Esophagus muscularis mucosa (tissue), 4 donors: Measurements from ENCODE around the gene LUC7L2. TPM values are rescaled to one million over a fixed set of nuclear protein-coding genes. Genes with fewer than 3 reads are reported as not detected.
A peak's percentile ranks its signal among the peaks of the same experiment; 100 is the strongest.
"Not testable (repeated sequence)": the region's sequence is repeated elsewhere in the genome, so short reads cannot be mapped to it uniquely, and the experiment has no call there.

Source experiments
- DNase-seq: peaks from one replicate; pipeline ENCODE4 v3.0.0-alpha.2; 2017; ENCODE audit errors: extremely low spot score
- H3K27ac ChIP-seq, 4 donors: fragments of 200-600 bp; sonication (generic); replicated peaks in 1 of 4; 1 replicate in 3 of 4; 2 replicates in 1 of 4; pipeline ENCODE4 v1.5.1; 2016 to 2019; ENCODE audit warnings: mild to moderate bottlenecking in 1 of 4
- H3K27me3 ChIP-seq, 4 donors: fragments of 200-600 bp; sonication (generic); one replicate each; pipeline versions ENCODE4 v1.5.1 to v1.6.0; 2016 to 2019
- H3K36me3 ChIP-seq, 4 donors: fragments of 200-600 bp; sonication (generic); one replicate each; pipeline ENCODE4 v1.5.1; 2016 to 2019
- H3K4me1 ChIP-seq, 4 donors: fragments of 200-600 bp; sonication (generic); one replicate each; pipeline ENCODE4 v1.5.1; 2016 to 2019
- H3K4me3 ChIP-seq, 4 donors: fragments of 200-600 bp; sonication (generic); 1 replicate in 2 of 4; 2 replicates in 2 of 4; pipeline ENCODE4 v1.5.1; 2016 to 2019; ENCODE audit warnings: mild to moderate bottlenecking in 4 of 4, moderate library complexity in 1 of 4
- H3K9me3 ChIP-seq, 4 donors: fragments of 200-600 bp; sonication (generic); 1 replicate in 3 of 4; 2 replicates in 1 of 4; pipeline ENCODE4 v1.5.1; 2016 to 2019
- EP300 ChIP-seq: sonication (generic); formaldehyde crosslinking; IDR thresholded peaks from one replicate; pipeline ENCODE4 v1.6.1; 2017; ENCODE audit warnings: antibody characterized with exemption
- POLR2A ChIP-seq: fragments of 450-650 bp; IDR thresholded peaks from one replicate; pipeline ENCODE4 v1.6.1; 2017; ENCODE audit warnings: antibody characterized with exemption, moderate library complexity, mild to moderate bottlenecking, low read depth
- POLR2AphosphoS5 ChIP-seq, 2 donors: sonication (generic); formaldehyde crosslinking; IDR thresholded peaks; one replicate each; pipeline ENCODE4 v1.6.1; 2017; ENCODE audit warnings: antibody characterized with exemption in 2 of 2
- WGBS: methylation state at CpG from one replicate; pipeline ENCODE4 v1.1.5; 2018; 5-methylcytosine and 5-hydroxymethylcytosine counted together
- intact Hi-C: fragments of 100-400 bp; cut with DNase I; formaldehyde crosslinking; loops from one replicate; pipeline ENCODE4 v1.15.1; 2023
- total RNA-seq, 4 donors: library from RNA; depleted of rRNA; stranded (reverse); fragments of >200 nt; gene quantifications; one replicate each; pipeline versions ENCODE4 v1.1.0 to v1.2.1, GENCODE V29; 2016
- TF ChIP-seq, protein P1 (sequence below), 3 experiments: fragments of 200-600 bp in 2 of 3; fragments of 450-650 bp in 1 of 3; sonication (generic) in 2 of 3; IDR thresholded peaks; one replicate each; pipeline ENCODE4 v1.5.1; 2017 to 2019; ENCODE audit warnings: antibody characterized with exemption in 3 of 3, mild to moderate bottlenecking in 2 of 3, moderate library complexity in 1 of 3

The LUC7L2 gene
- total RNA-seq, 4 donors from 2014 or later: 56.0 to 63.7 (median 58.3) TPM

GRCh38 chr7:139422126-139422525, 62.4 kb downstream of the LUC7L2 start:
- H3K4me1 ChIP-seq: peaks cover 6 to 28% (median 23%) of the 10 kb centered on the region in 4 donors
- no peak overlapping the region for H3K4me3 ChIP-seq
- 43% methylated on average over 7 of the region's 7 CpGs for WGBS
- no peaks in the 10 kb centered on the region for H3K27me3 ChIP-seq
- intact Hi-C loops: no loop called here
- peaks cover 19 to 74% (median 45%) of the 10 kb centered on the region in 4 donors for H3K36me3 ChIP-seq
- peak overlapping the region; percentile 41 to 70 (median 62) for H3K27ac ChIP-seq
- no peak for TF ChIP-seq POLR2A
- TF ChIP-seq EP300: no peak
- TF ChIP-seq, protein P1, sequence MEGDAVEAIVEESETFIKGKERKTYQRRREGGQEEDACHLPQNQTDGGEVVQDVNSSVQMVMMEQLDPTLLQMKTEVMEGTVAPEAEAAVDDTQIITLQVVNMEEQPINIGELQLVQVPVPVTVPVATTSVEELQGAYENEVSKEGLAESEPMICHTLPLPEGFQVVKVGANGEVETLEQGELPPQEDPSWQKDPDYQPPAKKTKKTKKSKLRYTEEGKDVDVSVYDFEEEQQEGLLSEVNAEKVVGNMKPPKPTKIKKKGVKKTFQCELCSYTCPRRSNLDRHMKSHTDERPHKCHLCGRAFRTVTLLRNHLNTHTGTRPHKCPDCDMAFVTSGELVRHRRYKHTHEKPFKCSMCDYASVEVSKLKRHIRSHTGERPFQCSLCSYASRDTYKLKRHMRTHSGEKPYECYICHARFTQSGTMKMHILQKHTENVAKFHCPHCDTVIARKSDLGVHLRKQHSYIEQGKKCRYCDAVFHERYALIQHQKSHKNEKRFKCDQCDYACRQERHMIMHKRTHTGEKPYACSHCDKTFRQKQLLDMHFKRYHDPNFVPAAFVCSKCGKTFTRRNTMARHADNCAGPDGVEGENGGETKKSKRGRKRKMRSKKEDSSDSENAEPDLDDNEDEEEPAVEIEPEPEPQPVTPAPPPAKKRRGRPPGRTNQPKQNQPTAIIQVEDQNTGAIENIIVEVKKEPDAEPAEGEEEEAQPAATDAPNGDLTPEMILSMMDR (IDR thresholded peaks at IDR 0.05): peak in 2 of 3 experiments; percentile 14 to 28
- TF ChIP-seq POLR2AphosphoS5 (IDR thresholded peaks at IDR 0.05): peak; percentile 66 to 80
- DNase-seq: no peak
- H3K9me3 ChIP-seq: no peaks in the 10 kb centered on the region

DNA sequence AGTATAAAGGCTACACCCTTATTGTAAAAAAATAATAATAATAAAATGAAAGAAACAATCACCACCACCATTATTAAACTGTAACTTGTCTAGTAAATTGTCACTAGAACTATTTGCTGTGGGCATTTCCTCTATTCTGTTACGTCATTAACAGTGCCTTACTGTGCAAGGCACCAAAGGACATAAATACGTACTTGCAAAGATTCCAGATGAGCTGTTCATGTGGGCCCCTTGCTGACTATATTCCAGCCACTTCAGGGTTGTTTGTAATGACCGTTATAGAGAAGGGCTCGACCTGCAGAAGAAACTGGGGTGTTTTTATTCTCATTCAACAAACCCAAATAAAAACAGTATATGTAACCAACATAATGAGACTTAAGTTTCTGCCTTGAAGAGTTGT, 63.4 kb downstream of the LUC7L2 start:
- no peak overlapping the region for H3K4me3 ChIP-seq
- H3K36me3 ChIP-seq: peaks cover 16 to 74% (median 38%) of the 10 kb centered on the region in 4 donors
- peaks cover 6 to 28% (median 23%) of the 10 kb centered on the region in 4 donors for H3K4me1 ChIP-seq
- H3K27ac ChIP-seq: peak overlapping the region in 3 of 4 donors; percentile 22 to 62 (median 61)
- intact Hi-C loops: no loop called here
- H3K27me3 ChIP-seq: no peaks in the 10 kb centered on the region
- TF ChIP-seq POLR2A: no peak
- TF ChIP-seq, protein P1 (IDR thresholded peaks at IDR 0.05): no peak
- no peak for TF ChIP-seq POLR2AphosphoS5 (IDR thresholded peaks at IDR 0.05)
- no peak for TF ChIP-seq EP300
- H3K9me3 ChIP-seq: no peaks in the 10 kb centered on the region
- 69% methylated on average over 4 of the region's 4 CpGs for WGBS
- DNase-seq: no peak

DNA sequence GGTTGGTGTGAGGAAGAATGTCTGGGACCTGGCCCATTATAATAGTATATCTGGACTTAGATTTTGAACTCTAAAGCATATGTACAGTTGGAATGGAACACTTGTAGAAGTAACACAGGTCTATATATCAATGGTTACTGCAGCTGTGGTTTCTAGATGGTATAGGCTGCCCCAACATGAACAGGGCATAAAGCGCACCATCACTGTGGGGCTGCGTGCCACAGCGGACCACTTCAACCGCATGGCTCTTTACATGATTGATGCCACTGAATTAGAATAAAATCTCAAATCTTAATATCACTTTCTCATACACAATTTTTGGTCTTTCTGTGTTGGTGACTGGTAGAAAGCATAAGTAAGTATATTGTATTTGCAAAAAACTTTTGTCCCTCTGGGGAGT, 64.3 kb downstream of the LUC7L2 start:
- DNase-seq: no peak
- no peak for TF ChIP-seq EP300
- no peak for TF ChIP-seq POLR2A
- no peak for TF ChIP-seq POLR2AphosphoS5 (IDR thresholded peaks at IDR 0.05)
- TF ChIP-seq, protein P1 (IDR thresholded peaks at IDR 0.05): no peak
- no peaks in the 10 kb centered on the region for H3K9me3 ChIP-seq
- 84% methylated on average over 4 of the region's 4 CpGs for WGBS
- intact Hi-C loops: no loop called here
- H3K27ac ChIP-seq: peak overlapping the region in 1 of 4 donors; percentile 22
- H3K4me3 ChIP-seq: no peak overlapping the region
- H3K27me3 ChIP-seq: no peaks in the 10 kb centered on the region
- peaks cover 13 to 71% (median 29%) of the 10 kb centered on the region in 4 donors for H3K36me3 ChIP-seq
- H3K4me1 ChIP-seq: peaks cover 6 to 28% (median 23%) of the 10 kb centered on the region in 4 donors

DNA sequence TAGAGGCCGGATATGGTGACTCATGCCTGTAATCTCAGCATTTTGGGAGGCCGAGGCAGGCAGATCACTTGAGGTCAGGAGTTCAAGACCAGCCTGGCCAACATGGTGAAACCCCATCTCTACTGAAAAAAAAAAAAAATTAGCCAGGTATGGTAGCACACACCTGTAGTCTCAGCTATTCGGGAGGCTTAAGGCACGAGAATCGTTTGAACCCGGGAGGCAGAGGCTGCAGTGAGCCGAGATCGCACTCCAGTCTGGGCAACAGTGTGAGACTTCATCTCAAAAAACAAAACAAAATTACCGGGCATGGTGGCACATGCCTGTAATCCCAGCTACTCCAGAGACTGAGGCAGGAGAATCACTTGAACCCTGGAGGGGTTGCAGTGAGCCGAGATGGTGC, 66.0 kb downstream of the LUC7L2 start:
- H3K4me3 ChIP-seq, H3K9me3 ChIP-seq, H3K27me3 ChIP-seq, intact Hi-C loops, DNase-seq, H3K27ac ChIP-seq: not testable (repeated sequence)
- Histone ChIP-seq H3K36me3 (peaks cover 12 to 55% (median 17%) of the 10 kb centered on the region in 4 donors), H3K4me1 (peaks cover 6 to 28% (median 23%) of the 10 kb centered on the region in 4 donors)
- 95% methylated on average over 10 of the region's 10 CpGs for WGBS

GRCh38 chr7:139426258-139427028, 66.7 kb downstream of the LUC7L2 start:
- no peak for TF ChIP-seq EP300
- no peak for TF ChIP-seq POLR2AphosphoS5 (IDR thresholded peaks at IDR 0.05)
- no peak for TF ChIP-seq POLR2A
- TF ChIP-seq, protein P1 (IDR thresholded peaks at IDR 0.05): no peak
- WGBS: 92% methylated on average over 12 of the region's 12 CpGs
- DNase-seq: no peak
- H3K27ac ChIP-seq: no peak overlapping the region
- H3K9me3 ChIP-seq: no peaks in the 10 kb centered on the region
- peaks cover 11 to 31% (median 27%) of the 10 kb centered on the region in 4 donors for H3K4me1 ChIP-seq
- H3K4me3 ChIP-seq: no peak overlapping the region
- peaks cover 12 to 49% (median 17%) of the 10 kb centered on the region in 4 donors for H3K36me3 ChIP-seq
- no peaks in the 10 kb centered on the region for H3K27me3 ChIP-seq
- intact Hi-C loops: no loop called here
